Fibroblast of skin of right biceps (primary cell): Measurements from ENCODE around the gene RNF168.
A peak's percentile ranks its signal among the peaks of the same experiment; 100 is the strongest.
"Not testable (repeated sequence)": the region's sequence is repeated elsewhere in the genome, so short reads cannot be mapped to it uniquely, and the experiment has no call there.

Experiments
- DNase-seq: peaks from one replicate; pipeline ENCODE4 v3.0.0-alpha.2; 2013

The RNF168 gene

GRCh38 chr3:196462680-196463477, 40.7 kb downstream of the RNF168 start:
- DNase-seq, result not testable (repeated sequence)

GRCh38 chr3:196458063-196458462, 45.5 kb downstream of the RNF168 start:
- DNase-seq, result no peak

GRCh38 chr3:196457470-196457869, 46.1 kb downstream of the RNF168 start:
- DNase-seq, result not testable (repeated sequence)

- DNase-seq, result peak; percentile 21
These were observed 48.6 kb downstream of the RNF168 start for GRCh38 chr3:196454935-196455334.

GRCh38 chr3:196445391-196445790, 58.2 kb downstream of the RNF168 start:
- DNase-seq, result not testable (repeated sequence)

GRCh38 chr3:196444500-196444894, 59.1 kb downstream of the RNF168 start:
- no peak for DNase-seq

- peak; percentile 49 for DNase-seq
These were observed 62.9 kb downstream of the RNF168 start for GRCh38 chr3:196440696-196441095.

GRCh38 chr3:196440041-196440537, 63.5 kb downstream of the RNF168 start:
- DNase-seq, result peak; percentile 88

- DNase-seq, result peak; percentile 93
These were observed 71.3 kb downstream of the RNF168 start, which contains the start of gene UBXN7 for GRCh38 chr3:196432137-196432879. Gene UBXN7 (minus strand): TSS chr3:196432427. CDS start chr3:196432399, 28 bp downstream.

- DNase-seq, result peak; percentile 61
These were observed 72.1 kb downstream of the RNF168 start for GRCh38 chr3:196431181-196432136.

GRCh38 chr3:196428041-196428440, 75.5 kb downstream of the RNF168 start:
- no peak for DNase-seq

GRCh38 chr3:196424421-196424820, 79.1 kb downstream of the RNF168 start:
- not testable (repeated sequence) for DNase-seq

- no peak for DNase-seq
These were observed 80.4 kb downstream of the RNF168 start for GRCh38 chr3:196423044-196423781.

- DNase-seq, result not testable (repeated sequence)
These were observed 81.9 kb downstream of the RNF168 start for GRCh38 chr3:196421668-196422067.

GRCh38 chr3:196419386-196419785, 84.2 kb downstream of the RNF168 start:
- DNase-seq, result no peak
